Measurements from ENCODE around the gene MESP1. TPM values are rescaled to one million over a fixed set of nuclear protein-coding genes. Genes with fewer than 3 reads are reported as not detected.

The MESP1 gene
- total and polyA plus RNA-seq, 8 donors: 0.58 to 60.5 (median 1.7) TPM; not detected in 1

- intact Hi-C loops (cut with DNase I; ENCODE audit: low total_unique reads): no loop called here
- Histone ChIP-seq H3K9me3 (no peaks in the 10 kb centered on the region), H3K4me1 (peaks cover 0 to 31% (median 24%) of the 10 kb centered on the region in 4 donors), H3K4me3 (no peak overlapping the region), H3K36me3 (no peaks in the 10 kb centered on the region), H3K27ac (peak overlapping the region in 3 of 5 donors; percentile 26 to 60 (median 32)), H3K27me3 (peaks cover 0 to 13% (median 0%) of the 10 kb centered on the region in 3 donors)
- TF ChIP-seq POLR2AphosphoS5 (IDR thresholded peaks at IDR 0.05): peak; percentile 28 to 85 (median 42)
- TF ChIP-seq, protein P1, sequence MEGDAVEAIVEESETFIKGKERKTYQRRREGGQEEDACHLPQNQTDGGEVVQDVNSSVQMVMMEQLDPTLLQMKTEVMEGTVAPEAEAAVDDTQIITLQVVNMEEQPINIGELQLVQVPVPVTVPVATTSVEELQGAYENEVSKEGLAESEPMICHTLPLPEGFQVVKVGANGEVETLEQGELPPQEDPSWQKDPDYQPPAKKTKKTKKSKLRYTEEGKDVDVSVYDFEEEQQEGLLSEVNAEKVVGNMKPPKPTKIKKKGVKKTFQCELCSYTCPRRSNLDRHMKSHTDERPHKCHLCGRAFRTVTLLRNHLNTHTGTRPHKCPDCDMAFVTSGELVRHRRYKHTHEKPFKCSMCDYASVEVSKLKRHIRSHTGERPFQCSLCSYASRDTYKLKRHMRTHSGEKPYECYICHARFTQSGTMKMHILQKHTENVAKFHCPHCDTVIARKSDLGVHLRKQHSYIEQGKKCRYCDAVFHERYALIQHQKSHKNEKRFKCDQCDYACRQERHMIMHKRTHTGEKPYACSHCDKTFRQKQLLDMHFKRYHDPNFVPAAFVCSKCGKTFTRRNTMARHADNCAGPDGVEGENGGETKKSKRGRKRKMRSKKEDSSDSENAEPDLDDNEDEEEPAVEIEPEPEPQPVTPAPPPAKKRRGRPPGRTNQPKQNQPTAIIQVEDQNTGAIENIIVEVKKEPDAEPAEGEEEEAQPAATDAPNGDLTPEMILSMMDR (IDR thresholded peaks at IDR 0.05): no peak
- DNase-seq: peak; percentile 60 to 88
- WGBS, 5 donors: 22 to 47% (median 38%) methylated on average over 7 of the region's 7 CpGs
Measured at GRCh38 chr15:89756897-89757296, 5.8 kb upstream of the MESP1 start.

DNA sequence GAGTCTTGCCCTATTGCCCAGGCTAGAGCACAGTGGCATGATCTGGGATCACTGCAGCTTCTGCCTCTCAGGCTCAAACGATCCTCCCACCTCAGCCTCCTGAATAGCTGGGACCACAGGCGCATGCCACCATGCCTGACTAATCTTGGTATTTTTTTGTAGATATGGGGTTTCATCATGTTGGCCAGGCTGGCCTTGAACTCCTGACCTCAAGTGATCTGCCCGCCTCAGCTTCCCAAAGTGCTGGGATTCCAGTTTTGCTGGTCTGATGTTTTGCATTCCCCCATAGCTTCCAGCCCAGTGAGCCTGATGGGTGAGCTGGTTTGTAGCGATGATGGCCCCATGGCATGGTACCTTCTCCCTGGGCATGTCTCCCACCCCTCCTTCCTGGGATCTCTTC, 4.7 kb upstream of the MESP1 start:
- peaks cover 8 to 33% (median 22%) of the 10 kb centered on the region in 4 donors for H3K4me1 ChIP-seq
- H3K9me3 ChIP-seq: no peaks in the 10 kb centered on the region
- intact Hi-C loops (cut with DNase I; ENCODE audit: low total_unique reads): no loop called here
- no peak overlapping the region for H3K27ac ChIP-seq
- H3K27me3 ChIP-seq: peaks cover 0 to 13% (median 0%) of the 10 kb centered on the region in 3 donors
- TF ChIP-seq, protein P1 (IDR thresholded peaks at IDR 0.05): no peak
- TF ChIP-seq POLR2A (IDR thresholded peaks at IDR 0.05) (no peak), POLR2AphosphoS5 (IDR thresholded peaks at IDR 0.05) (no peak), EP300 (IDR thresholded peaks at IDR 0.05) (no peak)
- no peaks in the 10 kb centered on the region for H3K36me3 ChIP-seq
- no peak overlapping the region for H3K4me3 ChIP-seq
- DNase-seq: no peak
- WGBS, 5 donors: 84 to 92% (median 89%) methylated on average over 4 of the region's 4 CpGs

- Histone ChIP-seq H3K36me3 (no peaks in the 10 kb centered on the region), H3K4me1 (peaks cover 15 to 38% (median 28%) of the 10 kb centered on the region in 4 donors), H3K27me3 (peaks cover 0 to 23% (median 7%) of the 10 kb centered on the region in 3 donors), H3K9me3 (no peaks in the 10 kb centered on the region), H3K4me3 (no peak overlapping the region), H3K27ac (no peak overlapping the region)
- DNase-seq: no peak
- WGBS, 5 donors: 66 to 77% (median 72%) methylated on average over 8 of the region's 8 CpGs
- TF ChIP-seq POLR2AphosphoS5 (IDR thresholded peaks at IDR 0.05): no peak
- TF ChIP-seq, protein P1 (IDR thresholded peaks at IDR 0.05): no peak
- no peak for TF ChIP-seq POLR2A (IDR thresholded peaks at IDR 0.05)
- TF ChIP-seq EP300 (IDR thresholded peaks at IDR 0.05): no peak
- intact Hi-C loops (cut with DNase I; ENCODE audit: low total_unique reads): no loop called here
Measured at GRCh38 chr15:89754361-89755154, 3.5 kb upstream of the MESP1 start.

- 81 to 93% (median 86%) methylated on average over 7 of the region's 7 CpGs for WGBS, 5 donors
- Histone ChIP-seq H3K9me3 (no peaks in the 10 kb centered on the region), H3K4me1 (peaks cover 15 to 39% (median 28%) of the 10 kb centered on the region in 4 donors), H3K27ac (no peak overlapping the region), H3K27me3 (peaks cover 0 to 29% (median 7%) of the 10 kb centered on the region in 3 donors), H3K36me3 (no peaks in the 10 kb centered on the region), H3K4me3 (no peak overlapping the region)
- intact Hi-C loops (cut with DNase I; ENCODE audit: low total_unique reads): no loop called here
- no peak for TF ChIP-seq POLR2AphosphoS5 (IDR thresholded peaks at IDR 0.05)
- TF ChIP-seq, protein P1 (IDR thresholded peaks at IDR 0.05): no peak
- no peak for DNase-seq
Measured at GRCh38 chr15:89753855-89754254, 2.8 kb upstream of the MESP1 start.
